ENCODE data around the gene MED13L. TPM values are rescaled to one million over a fixed set of nuclear protein-coding genes. Genes with fewer than 3 reads are reported as not detected.

Gene MED13L
- polyA plus RNA-seq, 3 donors = 69.5 to 83.0 (median 76.0) TPM

GRCh38 chr12:116280595-116281290 is 3.2 kb upstream of the MED13L start:
- DNase-seq (ENCODE audit: low read depth in 3 of 3, low spot score in 2 of 3) = no peak

DNA sequence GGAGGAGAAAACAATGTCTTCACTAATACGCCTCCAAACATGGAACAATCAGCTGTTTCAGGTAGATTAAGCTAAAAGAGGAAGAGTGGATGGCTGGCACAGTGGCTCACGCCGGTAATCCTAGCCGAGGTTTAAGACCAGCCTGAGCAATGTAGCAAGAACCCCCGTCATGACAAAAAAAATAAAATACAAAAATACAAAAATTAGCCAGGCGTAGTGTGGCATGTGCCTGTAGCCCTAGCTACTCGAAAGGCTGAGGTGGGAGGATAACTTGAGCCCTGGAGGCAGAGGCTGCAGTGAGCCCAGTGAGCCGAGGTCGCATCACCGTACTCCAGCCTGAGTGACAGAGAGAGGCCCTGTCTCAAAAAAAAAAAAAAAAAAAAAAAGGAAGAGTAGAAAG is 1.2 kb upstream of the MED13L start:
- DNase-seq (ENCODE audit: low read depth in 3 of 3, low spot score in 2 of 3) = no peak

DNA sequence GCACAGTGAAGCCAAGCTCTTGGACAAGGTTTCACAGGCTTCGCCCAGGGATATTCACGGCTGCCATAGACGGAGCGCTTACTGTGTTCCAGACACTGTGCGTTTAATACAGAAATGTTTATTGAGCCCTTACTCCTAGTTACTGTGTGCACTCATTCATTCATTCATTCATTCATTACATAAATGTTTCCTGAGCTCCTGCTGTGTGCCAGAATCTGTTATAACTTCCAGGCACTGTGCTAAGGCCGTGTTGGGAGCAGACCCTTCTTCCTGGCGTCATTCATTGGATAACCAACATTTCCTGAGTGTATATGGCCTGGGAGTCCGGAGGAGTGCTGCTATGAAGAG is 760 bp upstream of the MED13L start:
- DNase-seq (ENCODE audit: low read depth in 3 of 3, low spot score in 2 of 3) = no peak

GRCh38 chr12:116276652-116277466 is 634 bp downstream of the MED13L start:
- DNase-seq (ENCODE audit: low read depth in 3 of 3, low spot score in 2 of 3) = no peak

- DNase-seq (ENCODE audit: low read depth in 3 of 3, low spot score in 2 of 3) = no peak
Observed at GRCh38 chr12:116274551-116275375, 2.7 kb downstream of the MED13L start.

GRCh38 chr12:116273813-116274550 is 3.5 kb downstream of the MED13L start:
- DNase-seq (ENCODE audit: low read depth in 3 of 3, low spot score in 2 of 3) = no peak

- DNase-seq (ENCODE audit: low read depth in 3 of 3, low spot score in 2 of 3) = no peak
Observed at GRCh38 chr12:116267948-116268347, 9.5 kb downstream of the MED13L start.

DNA sequence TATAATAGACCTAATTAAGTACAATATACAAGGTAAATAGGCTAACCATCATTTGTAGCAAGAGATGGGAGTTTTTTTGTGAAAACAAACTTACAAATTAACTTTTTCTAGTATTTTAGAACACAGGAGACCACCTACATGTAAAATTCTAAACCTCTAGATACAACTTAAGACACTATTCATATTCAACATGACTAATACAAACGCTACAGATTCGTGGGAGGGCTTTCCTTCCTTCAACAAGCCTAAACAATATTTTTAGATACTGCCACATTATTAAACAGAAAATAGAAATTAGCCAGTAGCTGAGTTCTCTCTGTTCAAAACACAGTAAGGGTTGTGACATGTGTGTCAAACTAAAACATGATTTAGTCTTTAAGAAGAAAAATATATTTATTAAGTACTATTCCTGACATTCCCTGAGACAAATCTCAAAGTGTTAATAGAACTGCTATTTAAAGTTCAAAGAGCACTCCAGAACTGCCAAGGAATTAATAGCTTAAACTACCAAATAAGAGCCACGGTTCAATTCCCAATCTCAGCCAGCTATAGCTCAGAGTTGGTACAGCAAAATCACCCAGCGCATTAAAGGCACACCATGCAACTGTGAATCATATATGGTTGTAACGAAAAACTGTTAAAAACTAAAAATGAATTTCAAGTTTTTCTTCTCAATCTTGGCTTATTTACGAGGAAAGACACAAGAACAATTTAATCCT is 10.7 kb downstream of the MED13L start:
- no peak for DNase-seq (ENCODE audit: low read depth in 3 of 3, low spot score in 2 of 3)

DNA sequence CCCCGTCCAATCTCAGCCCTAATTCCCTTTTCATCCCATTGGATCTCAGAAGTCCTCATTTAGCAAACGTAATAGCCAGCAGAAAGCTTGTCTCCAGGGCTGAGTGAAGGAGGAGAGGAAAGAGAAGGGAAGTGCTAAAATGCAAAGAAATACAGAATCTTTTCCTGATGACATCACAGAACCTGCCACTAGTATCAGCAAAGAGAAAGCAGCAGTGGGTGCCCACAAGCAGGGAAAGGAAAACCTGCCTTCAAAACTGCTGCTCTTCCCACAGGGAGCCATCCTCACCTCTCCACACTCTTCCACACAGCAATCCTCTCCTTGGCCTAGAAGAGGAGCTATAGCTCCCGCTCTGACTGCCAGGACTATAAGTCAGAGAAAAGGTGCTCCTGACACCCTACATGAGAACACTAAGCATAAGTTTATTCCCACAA is 11.3 kb downstream of the MED13L start:
- no peak for DNase-seq (ENCODE audit: low read depth in 3 of 3, low spot score in 2 of 3)

DNA sequence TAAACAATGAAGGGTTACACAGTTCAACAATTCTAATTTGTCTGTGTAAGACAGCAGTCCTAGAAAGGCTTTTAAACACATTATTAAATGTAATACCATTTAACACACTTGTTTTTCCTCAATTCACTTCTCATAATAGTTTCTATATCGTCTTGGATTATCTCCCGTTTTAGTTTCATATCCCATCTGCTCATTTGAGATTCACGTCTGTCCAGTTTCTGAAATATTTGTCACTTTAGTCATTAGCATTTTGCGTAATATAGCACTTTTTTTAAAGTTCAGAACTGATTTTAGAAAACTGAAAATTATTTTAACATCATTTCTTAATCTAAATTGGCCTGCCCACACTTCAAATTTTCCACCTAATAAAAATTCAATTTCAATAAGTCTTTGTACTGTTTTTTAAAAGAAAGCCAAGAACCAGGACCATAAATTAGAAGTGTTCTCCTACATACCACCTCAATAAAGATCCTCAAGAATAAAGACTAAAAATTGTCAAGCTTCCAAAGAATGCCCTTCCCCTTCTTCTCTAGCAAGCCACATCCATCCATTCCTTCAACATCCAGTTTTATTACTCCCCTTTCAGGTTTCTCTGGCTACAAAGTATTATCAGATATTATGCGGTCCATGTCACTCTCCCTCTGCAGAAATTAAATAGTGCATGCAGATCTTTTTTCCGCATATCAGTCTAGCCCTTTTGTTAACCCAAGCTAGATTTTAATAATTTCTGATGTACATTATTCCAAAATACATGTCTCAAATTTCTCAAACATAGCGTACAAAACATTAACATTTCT is 11.9 kb downstream of the MED13L start:
- no peak for DNase-seq (ENCODE audit: low read depth in 3 of 3, low spot score in 2 of 3)

DNA sequence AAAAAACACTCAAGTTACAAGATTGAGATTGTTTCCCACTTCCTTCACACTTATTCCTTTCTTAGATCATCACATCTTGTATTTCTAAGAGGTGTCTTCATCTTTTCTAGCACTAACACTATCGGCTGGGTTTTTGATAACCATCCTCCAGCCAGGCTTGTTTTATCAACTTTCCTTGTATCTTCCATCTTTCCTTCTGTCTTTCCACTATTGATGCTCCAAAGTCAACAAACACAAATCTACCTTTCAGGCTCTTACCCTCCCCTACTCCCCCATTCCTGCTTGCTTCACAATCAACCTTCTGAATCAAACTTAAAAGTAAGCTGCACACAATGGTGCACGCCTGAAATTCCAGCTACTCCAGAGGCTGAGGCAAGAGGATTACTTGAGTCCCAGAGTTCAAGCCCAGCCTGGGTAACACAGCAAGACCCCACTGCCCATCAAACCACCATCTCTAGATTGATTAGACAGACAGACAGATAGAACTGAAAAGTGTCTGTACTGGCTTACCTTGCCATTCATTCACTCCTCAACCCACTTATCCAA is 12.9 kb downstream of the MED13L start:
- no peak for DNase-seq (ENCODE audit: low read depth in 3 of 3, low spot score in 2 of 3)

- no peak for DNase-seq (ENCODE audit: low read depth in 3 of 3, low spot score in 2 of 3)
Observed at GRCh38 chr12:116263844-116264243, 13.6 kb downstream of the MED13L start.

- DNase-seq (ENCODE audit: low read depth in 3 of 3, low spot score in 2 of 3) = no peak
Observed at GRCh38 chr12:116263431-116263830, 14.1 kb downstream of the MED13L start.

DNA sequence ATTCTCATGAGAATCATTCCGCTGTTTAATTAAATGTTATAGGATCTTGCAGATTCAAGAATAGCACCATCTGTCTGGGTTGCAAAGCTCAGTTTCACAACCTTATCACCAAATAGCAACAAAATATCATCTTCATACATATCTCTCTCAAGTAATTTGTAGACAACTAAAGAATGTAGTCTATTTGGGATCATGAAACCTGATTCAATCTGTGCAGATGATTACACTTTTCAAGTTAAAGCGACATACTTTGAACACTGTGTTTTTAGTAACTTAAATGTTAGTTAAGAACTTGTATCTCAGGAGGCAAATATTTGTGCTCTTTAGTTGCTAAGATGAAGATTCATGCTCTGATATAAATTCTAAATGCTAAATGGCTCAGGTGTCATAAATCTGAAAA is 14.8 kb downstream of the MED13L start:
- no peak for DNase-seq (ENCODE audit: low read depth in 3 of 3, low spot score in 2 of 3)

GRCh38 chr12:116261525-116262100 is 15.9 kb downstream of the MED13L start:
- no peak for DNase-seq (ENCODE audit: low read depth in 3 of 3, low spot score in 2 of 3)

DNA sequence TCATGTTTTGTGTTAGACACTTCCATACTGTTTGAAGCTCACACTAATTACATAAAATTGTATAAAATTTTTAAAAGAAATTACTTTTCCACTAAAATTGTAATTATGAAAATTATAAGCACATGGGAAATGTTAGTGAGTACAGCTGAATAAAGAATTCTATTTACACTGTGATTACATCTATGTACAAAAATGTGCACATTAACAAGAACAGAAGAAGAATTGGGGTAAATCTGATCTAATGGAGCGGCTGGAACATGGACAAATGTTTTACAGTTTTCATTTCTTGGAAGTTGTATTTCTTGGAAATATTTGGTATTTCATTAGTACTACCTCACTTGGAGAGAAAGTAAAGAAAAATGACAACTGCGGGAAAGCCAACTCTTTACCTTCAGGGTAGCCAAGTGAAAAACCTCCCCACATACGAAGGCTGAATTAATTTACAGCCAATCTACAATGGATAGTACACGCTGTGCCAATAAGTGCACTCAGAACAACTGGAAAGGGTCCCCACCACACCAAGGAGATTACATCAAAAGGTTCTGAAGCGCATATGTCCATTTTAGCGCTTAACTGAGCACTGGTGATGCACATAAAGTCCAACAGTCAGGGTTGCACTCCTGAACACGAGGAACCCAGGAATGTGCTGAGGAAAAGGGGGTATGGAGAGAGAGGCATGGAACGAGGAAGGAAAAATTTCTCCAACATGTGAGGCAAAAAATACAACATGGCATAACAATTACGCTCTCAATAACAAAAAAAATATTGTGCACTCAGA is 17.5 kb downstream of the MED13L start:
- DNase-seq (ENCODE audit: low read depth in 3 of 3, low spot score in 2 of 3) = no peak

DNA sequence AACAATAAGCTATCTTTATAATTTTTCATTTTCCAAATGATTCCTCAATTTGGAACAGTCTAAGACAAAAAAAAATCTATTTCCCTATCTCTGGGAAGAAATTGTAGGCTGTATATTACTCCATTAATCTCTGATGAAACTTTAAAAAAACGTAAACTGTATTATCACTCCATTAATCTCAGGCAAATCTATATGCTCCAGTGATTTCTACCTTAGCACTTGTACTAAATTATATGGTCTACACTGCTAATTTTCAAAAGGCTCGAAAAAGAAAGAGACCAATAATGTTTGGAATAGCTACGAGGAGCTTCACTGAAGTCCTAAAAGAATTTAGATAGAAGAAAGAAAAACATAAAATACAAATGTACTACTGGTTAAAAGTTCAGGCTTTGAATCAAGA is 19.7 kb downstream of the MED13L start:
- no peak for DNase-seq (ENCODE audit: low read depth in 3 of 3, low spot score in 2 of 3)

GRCh38 chr12:116257215-116257614 is 20.3 kb downstream of the MED13L start:
- DNase-seq (ENCODE audit: low read depth in 3 of 3, low spot score in 2 of 3) = no peak
